ENCODE results near the gene TMEM250. TPM values are rescaled to one million over a fixed set of nuclear protein-coding genes. Genes with fewer than 3 reads are reported as not detected.
"Not testable (repeated sequence)": the region's sequence is repeated elsewhere in the genome, so short reads cannot be mapped to it uniquely, and the experiment has no call there.

TMEM250 gene
- total RNA-seq, 4 donors from 2014 or later: 52.3 to 62.9 (median 55.1) TPM

GRCh38 chr9:136152931-136153330 is 34.3 kb upstream of the TMEM250 start:
- no peak overlapping the region for H3K4me3 ChIP-seq (ENCODE audit: low read depth, poor library complexity, severe bottlenecking)
- TF ChIP-seq CTCF (IDR thresholded peaks at IDR 0.05) (no peak), POLR2A (IDR thresholded peaks at IDR 0.05) (no peak)
- intact Hi-C loops (cut with DNase I; ENCODE audit: low total_unique reads): no loop called here
- 89 to 97% methylated on average over 12 of the region's 12 CpGs for WGBS, 2 donors
- no peak for DNase-seq (ENCODE audit: low spot score in 2 of 2)

DNA sequence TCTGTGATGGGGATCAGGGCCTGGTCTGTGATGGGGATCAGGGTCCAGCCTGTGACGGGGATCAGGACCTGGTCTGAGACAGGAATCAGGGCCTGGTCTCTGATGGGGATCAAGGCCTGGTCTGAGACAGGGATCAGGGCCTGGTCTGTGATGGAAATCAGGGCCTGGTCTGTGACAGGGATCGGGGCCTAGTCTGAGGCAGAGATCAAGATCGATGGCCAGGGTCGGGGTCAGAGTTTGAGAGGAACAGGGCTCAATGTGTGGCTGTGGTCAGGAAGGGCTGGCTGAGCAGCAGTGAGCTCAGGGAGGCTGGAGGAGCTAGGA is 33.8 kb upstream of the TMEM250 start:
- no peak for DNase-seq (ENCODE audit: low spot score in 2 of 2)
- no peak for TF ChIP-seq POLR2A (IDR thresholded peaks at IDR 0.05)
- no peak for TF ChIP-seq CTCF (IDR thresholded peaks at IDR 0.05)
- 83 to 87% methylated on average over 4 of the region's 4 CpGs for WGBS, 2 donors
- no peak overlapping the region for H3K4me3 ChIP-seq (ENCODE audit: low read depth, poor library complexity, severe bottlenecking)
- intact Hi-C loops (cut with DNase I; ENCODE audit: low total_unique reads): no loop called here

DNA sequence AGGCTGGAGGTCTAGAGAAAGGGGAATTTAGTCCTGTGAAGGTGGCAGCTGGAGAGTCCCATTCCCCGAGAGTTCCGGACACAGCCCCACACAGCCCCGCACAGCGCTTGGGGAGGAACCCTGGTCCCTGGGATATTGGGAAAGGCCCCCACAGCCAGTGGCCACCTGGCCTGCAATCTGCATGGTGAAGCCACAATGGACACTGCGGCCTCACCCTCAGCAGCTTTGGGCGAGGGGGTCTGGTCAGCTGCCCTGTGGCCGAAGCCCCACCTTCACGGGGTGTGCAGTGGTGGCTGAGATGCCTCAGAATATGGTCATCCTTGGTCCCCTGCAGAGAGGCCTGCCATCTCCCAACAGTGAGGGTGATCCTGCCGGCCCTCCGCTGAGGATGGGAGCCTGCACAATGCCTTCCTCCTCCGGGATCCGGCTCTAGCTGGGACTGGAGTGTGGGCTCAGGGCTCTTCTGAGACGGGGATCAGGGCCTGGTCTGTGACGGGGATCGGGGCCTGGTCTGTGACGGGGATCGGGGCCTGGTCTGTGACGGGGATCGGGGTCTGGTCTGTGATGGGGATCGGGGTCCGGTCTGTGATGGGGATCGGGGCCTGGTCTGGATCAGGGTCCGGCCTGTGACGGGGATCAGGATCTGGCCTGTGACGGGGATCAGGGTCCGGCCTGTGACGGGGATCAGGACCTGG is 33.3 kb upstream of the TMEM250 start:
- intact Hi-C loops (cut with DNase I; ENCODE audit: low total_unique reads): no loop called here
- 72 to 87% methylated on average over 25 to 26 of the region's 27 CpGs for WGBS, 2 donors
- TF ChIP-seq POLR2A (IDR thresholded peaks at IDR 0.05): no peak
- no peak for TF ChIP-seq CTCF (IDR thresholded peaks at IDR 0.05)
- H3K4me3 ChIP-seq (ENCODE audit: low read depth, poor library complexity, severe bottlenecking): no peak overlapping the region
- no peak for DNase-seq (ENCODE audit: low spot score in 2 of 2)

DNA sequence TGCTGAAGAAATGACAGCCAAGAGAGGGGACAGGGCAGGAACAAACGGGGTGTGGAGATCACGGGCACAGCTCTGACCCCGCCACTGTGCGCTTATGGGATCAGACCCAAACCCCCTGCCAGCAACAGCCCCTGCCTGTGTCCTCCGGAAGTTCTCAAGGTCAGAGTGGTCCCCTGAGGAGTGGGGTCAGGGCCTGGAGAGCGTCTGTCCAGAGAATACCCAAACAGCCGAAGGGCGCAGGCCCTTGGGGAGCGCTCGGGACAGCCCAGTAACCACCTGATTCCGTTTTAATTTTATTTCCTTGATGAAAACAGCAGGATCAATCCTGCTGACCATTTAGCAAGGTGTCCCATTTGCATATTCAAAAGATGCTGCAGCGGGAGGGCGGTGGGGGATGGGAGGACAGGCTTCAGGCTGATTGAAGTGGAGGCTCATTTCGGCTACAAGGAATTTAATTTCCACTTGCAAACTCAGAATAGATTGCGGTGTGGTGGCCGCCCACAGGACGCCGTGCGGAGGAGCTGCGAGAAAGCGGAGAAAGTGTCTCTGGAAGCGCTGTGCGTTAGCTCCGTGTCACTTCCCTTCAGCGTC is 32.6 kb upstream of the TMEM250 start:
- H3K4me3 ChIP-seq (ENCODE audit: low read depth, poor library complexity, severe bottlenecking): no peak overlapping the region
- TF ChIP-seq POLR2A (IDR thresholded peaks at IDR 0.05) (no peak), CTCF (IDR thresholded peaks at IDR 0.05) (no peak)
- WGBS, 2 donors: 58 to 65% methylated on average over 25 of the region's 25 CpGs
- intact Hi-C loops (cut with DNase I; ENCODE audit: low total_unique reads): no loop called here
- DNase-seq (ENCODE audit: low spot score in 2 of 2): no peak

GRCh38 chr9:136150664-136151213 is 32.1 kb upstream of the TMEM250 start:
- WGBS, 2 donors: 74 to 84% methylated on average over 7 of the region's 7 CpGs
- intact Hi-C loops (cut with DNase I; ENCODE audit: low total_unique reads); H3K4me3 ChIP-seq (ENCODE audit: low read depth, poor library complexity, severe bottlenecking); DNase-seq (ENCODE audit: low spot score in 2 of 2): not testable (repeated sequence)

GRCh38 chr9:136149853-136150252 is 31.2 kb upstream of the TMEM250 start:
- WGBS, 2 donors: 91 to 93% methylated on average over 9 of the region's 9 CpGs
- H3K4me3 ChIP-seq (ENCODE audit: low read depth, poor library complexity, severe bottlenecking): no peak overlapping the region
- intact Hi-C loops (cut with DNase I; ENCODE audit: low total_unique reads): no loop called here
- TF ChIP-seq CTCF (IDR thresholded peaks at IDR 0.05) (no peak), POLR2A (IDR thresholded peaks at IDR 0.05) (no peak)
- no peak for DNase-seq (ENCODE audit: low spot score in 2 of 2)
